GM21360 (cell line): ENCODE data around the gene FAM200C.

ENCODE experiments used
- ATAC-seq: cut with Tn5 transposase; IDR thresholded peaks from one replicate; pipeline ENCODE4 v1.9.1; 2021; ENCODE audit warnings: mild to moderate bottlenecking, moderate library complexity; ENCODE audit not compliant: unreplicated experiment

FAM200C gene

DNA sequence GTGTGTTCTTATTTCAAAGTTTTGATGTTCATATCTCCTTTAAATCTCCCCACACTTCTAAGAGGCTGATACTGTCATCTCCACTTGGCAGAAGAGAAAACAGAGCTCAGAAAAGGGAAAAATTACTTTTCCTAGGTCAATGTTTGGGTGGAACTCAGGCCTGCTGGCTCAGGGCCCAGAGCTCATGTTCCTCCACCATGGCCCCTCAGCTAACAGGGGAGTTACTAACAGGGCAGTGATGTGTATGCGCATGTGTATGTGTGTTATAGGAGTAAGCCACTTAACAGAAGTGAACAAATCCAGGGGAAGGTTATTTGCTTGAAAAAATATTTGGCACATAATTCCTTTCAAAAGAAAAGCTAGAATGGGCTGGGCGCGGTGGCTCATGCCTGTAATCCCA lies 32.0 kb downstream of the FAM200C start:
- ATAC-seq, result no peak

- no peak for ATAC-seq
Observed at GRCh38 chr5:160367261-160367660, 32.6 kb downstream of the FAM200C start.

DNA sequence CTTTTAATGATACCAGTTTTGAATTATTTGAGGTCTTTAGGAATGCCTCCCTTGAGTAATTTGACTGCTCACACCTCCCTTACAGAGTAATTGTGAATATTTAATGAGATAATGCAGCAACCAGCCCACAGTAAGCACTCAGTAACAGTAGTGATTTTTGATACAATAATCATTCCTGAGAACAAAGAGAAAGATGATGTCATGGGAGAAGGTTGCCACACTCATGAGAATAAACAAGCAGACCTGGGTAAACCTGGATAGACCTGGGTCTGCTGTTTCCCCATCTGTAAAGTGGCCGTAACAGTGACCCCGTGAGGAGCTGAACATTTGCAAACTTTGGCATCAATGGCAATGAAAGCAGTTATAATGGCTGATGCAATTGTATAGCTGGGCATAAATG lies 33.6 kb downstream of the FAM200C start:
- no peak for ATAC-seq

DNA sequence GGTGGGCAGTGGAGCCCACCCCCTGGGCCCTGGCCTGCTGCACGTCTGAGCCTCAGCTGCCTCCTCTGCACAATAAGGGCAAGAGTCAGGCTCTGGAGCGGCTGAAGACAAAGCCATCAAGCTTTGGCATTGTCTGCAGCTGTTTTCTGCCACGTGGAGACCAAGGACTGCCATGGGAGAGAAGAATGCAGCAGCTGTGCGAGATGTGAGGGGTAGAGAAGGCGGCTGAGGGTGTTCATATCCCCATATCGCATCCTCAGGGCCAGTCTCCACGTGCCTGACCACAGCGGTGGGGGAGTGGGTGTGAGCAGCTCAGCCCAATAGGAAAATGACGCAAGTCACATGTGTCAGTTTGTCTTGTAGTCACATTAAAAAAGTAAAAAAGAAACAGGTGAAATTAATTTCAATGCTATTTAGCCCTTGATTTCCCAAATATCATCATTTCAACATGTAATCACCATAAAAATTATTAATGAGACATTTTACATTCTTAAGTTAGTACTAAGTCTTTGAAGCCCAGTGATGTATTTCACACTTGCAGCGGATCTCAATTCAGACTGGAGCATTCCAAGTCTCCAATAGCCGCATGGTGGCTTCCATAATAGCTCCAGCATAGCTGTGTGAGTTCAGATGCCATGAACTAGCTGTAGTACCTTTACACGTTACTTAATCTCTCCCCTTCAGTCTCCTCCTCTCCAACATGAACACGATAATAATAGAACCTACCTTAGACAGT lies 36.0 kb downstream of the FAM200C start:
- ATAC-seq, result no peak

DNA sequence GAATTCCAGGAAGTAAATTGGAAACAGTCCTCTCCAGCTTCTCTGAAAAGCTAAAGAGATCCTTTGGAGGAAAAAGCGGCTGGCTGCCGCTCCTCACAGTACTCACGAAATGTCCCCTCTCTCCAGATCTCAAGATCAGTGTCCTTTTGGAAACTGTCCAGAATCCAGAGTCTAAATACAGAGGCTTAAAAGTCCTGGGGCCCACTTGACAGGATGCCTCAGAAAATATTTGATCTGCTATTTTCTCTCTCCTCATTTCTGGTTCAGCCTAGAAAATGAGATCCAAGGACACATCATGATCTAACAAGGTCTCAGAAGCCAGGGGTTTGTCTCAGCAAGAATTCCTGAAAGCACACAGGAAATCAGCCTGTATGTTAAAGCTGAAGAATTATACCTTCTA lies 36.6 kb downstream of the FAM200C start:
- ATAC-seq, result no peak

GRCh38 chr5:160361624-160362228 lies 38.1 kb downstream of the FAM200C start:
- ATAC-seq, result no peak

DNA sequence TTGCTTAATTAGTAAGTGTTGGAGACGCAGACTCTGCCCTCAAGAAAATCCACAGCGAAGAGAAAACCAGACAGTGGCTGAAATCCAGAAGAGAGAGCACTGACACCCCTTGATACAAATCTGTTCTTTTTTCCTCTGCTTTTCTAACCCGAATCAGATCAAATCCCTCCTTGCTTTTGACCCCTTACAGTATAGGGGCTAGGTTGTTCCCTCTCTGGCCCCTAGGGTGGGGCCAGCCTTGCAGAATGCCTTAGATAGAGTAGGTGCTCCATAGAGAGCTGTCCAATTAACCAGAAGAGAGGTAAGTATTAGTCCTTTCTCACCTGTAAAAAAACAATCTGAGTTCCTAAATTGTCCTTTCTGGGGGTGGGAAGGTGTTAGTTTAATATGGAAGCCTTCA lies 39.5 kb downstream of the FAM200C start:
- ATAC-seq, result no peak

DNA sequence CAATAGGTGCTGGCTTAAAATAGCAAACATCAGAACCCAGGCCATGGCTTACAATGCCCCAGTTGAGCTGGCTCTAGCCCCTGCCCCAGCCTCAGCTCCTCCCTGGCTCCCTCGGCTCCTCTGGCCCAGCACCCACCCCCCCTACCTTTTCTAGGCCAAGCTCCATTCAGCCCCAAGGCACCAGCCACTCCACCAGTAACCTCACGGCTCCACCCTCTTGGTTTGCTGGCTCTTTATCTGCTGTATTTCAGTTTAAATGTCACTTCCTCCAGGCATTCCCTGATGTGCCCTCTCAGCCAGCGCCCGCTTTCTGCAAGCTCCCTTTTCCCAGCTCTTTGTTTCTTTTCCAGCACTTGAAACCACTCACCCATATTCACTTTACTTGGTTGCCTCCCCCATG lies 40.0 kb downstream of the FAM200C start:
- ATAC-seq, result no peak

DNA sequence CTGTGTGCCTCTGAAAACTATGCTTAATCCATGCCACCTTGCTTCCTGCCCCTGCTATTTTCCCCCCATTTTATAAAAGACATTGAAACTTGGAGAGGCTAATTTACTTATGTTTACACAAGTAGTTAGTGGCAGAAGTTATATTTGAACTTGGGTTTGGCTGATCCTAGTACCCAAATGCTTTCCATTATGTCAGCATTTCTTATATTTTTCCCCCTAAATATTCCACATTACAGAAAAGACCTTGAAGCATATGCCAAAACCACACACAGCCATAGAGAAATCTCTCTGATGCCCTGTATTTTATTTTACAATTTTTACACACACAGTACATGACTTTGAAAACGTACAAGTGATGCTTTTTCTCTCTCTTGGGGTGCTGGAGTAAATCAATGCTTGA lies 40.6 kb downstream of the FAM200C start:
- ATAC-seq, result no peak

DNA sequence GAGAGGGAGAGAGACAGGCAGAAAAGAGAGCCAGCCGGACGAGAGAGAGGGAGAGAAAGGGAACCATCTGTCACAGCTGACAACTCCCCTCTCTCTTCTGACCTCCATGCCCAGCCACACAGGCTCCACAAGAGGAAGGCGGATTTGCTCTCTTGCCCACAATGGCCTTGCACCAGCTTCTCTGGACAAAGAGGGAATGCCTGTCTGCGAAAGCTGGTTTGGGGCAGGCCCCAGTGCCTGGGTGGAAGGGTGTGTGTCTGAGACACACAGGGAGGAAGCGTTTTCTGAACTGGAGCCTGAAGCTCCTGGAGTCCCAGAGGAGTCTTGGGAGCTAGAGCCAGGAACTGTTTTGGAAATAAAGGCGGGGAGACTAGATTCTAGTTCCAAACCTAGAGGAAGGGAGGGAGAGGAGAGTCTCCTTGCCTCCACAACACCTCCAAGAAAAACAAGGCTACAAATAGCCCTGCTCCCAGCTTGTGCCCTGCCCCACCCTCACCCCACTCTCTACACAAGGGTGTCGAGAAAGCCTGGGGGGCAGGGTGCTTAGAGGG lies 41.9 kb downstream of the FAM200C start:
- no peak for ATAC-seq

DNA sequence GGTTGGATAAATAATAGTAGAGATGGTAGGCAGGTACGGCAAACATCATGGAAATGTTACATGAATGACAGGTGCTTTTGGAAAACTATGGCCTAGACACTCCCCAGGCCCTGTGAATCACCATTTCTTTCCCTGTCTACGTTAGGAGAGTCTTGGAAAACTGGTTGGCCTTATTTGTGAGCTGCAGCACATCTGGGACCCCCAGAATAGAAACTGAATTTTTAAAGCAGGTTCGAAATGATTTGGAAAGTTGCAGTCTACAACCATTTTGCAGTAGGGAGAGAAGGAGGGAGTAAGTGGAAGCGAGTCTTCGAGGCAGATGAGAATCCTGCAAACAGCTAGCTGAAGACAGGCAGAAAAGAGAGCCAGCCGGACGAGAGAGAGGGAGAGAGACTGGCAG lies 42.5 kb downstream of the FAM200C start:
- no peak for ATAC-seq

DNA sequence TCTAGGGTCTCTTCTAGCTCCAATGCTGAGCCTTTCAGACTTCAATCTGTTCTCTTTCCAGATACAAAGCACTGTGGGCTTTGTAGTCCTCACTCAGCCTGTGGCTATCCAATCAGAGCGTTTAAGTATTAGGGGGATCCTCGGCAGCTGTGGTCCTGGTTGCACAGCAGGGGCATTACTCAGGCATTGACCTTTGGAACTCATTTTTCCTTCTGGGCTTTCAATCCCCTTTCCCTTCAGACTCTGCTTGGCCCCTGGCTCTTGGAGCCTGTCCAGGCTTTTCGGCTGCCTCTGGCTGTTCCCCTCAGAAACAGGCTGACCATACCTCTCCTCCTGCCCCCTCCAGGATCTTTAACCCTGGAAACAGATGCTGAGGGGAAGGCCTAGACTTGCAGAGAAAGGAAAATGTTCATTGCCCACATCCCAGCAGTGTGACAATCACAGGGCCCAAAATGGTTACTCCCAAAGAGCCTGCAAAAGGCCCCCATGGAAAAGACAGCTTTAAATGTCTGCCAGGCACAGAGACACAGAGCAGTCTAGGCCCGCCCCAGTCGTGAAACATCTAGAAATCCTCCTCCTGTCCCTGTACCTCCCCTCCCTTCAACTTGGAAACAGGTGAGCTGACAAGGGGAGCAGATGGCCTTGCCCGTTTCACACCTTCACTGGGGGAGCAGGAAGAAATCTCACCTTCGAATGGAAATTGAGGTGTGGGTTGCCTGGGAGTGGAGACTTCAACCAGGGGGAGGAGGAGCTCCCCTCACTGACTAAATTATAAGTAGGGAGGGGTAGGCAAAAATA lies 43.1 kb downstream of the FAM200C start:
- no peak for ATAC-seq

DNA sequence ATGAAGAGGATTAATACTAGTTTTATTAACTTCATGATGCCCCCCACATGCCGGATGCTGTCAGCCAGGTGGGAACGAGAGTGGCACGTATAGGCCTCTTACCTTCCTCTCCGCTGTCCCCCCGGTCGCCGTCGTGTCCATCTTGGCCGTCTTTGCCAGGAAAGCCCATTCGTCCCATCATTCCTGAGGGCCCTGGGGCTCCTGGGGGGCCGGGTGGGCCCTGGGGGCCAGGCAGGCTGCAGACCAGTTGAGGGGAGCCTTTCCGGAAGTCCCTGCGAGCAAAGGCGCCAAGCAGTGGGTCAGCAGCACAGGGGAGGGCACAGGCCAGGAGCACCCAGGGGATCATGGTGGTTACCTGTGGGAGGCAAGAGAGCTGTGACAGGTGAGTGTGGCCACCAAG lies 45.2 kb downstream of the FAM200C start:
- ATAC-seq, result no peak

DNA sequence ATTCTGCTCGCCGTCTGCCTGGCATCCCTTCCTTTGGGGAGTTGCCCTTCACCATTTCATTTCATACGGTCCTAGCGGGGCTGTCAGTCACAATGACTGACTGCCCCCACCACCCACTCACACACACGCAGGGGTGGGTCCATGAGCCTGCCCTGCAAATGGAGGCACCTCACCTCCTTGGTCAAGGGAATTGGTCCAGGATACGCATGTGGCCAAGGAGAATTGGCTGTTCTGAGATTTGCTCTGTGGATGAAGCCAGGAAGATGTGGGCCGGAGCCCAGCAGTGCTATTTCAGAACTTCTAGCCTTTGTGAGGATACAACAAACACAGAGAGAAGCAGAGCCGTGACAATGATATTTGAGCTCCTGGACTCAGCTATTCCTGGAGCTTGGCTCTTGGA lies 46.5 kb downstream of the FAM200C start:
- ATAC-seq, result no peak

- ATAC-seq, result no peak
Observed at GRCh38 chr5:160352308-160352707, 47.5 kb downstream of the FAM200C start.

- no peak for ATAC-seq
Observed at GRCh38 chr5:160349935-160350303, 49.9 kb downstream of the FAM200C start.

GRCh38 chr5:160349249-160349934 lies 50.5 kb downstream of the FAM200C start:
- no peak for ATAC-seq

GRCh38 chr5:160348080-160348479 lies 51.8 kb downstream of the FAM200C start:
- no peak for ATAC-seq

- no peak for ATAC-seq
Observed at GRCh38 chr5:160347448-160347847, 52.4 kb downstream of the FAM200C start.
